GM15510 (cell line): Measurements from ENCODE around the gene TAS1R2.

Source experiments
- POLR2A ChIP-seq: IDR thresholded peaks from 3 replicates; pipeline ENCODE4 v1.6.1; 2011; ENCODE audit warnings: borderline replicate concordance; ENCODE audit not compliant: insufficient read length; ENCODE audit errors: extremely low read depth

Gene TAS1R2

DNA sequence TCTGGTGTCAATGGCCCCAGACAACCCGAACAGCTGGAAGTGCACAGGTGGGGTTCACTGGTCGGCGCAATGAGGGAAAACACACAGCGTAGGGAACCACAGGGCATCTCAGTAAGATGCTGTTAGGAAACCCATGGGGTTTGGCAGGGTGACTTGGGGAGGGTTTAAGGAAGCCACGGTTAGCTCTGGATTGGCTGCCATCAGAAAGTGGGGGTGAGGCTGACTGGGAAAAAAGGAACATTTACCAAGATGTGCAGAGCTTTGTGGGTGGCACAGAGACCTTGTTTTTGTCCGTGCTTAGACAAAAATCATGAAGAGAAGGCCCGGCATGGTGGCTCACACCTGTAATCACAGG is 31.9 kb upstream of the TAS1R2 start:
- TF ChIP-seq POLR2A: no peak

DNA sequence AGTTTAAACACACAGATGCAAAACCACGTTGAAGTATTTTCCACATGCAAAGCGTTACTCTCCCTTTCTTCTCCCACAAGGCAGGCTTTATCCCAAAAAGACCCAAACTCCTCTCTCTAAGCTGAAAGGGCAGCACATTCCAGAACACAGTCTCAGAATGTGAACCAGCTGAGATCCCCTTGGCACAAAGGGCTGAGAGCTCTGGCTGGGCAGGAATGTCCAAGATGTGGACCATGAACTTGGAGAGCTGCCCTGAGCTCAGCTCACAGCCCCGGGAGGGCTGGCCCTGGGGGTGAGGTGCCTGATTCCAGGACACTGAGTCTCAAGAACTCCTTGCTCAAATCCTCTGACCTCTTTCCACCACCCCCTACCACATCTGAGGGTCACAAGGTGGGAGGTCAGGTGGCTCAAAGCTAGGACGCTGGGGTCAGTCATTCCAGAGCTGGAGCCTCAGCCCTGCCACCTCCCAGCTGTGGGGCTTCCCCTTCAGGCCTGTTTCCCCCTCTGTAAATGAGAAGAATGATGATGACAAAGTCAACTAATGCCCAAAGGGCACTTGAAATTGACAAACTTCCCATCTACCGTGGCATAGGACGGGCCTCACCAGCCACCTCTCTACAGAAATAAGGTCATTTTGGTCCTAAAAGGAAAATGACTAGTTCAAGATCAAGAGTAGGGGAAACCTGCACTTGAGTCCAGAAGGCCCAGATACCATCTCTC is 31.4 kb upstream of the TAS1R2 start:
- TF ChIP-seq POLR2A: no peak

DNA sequence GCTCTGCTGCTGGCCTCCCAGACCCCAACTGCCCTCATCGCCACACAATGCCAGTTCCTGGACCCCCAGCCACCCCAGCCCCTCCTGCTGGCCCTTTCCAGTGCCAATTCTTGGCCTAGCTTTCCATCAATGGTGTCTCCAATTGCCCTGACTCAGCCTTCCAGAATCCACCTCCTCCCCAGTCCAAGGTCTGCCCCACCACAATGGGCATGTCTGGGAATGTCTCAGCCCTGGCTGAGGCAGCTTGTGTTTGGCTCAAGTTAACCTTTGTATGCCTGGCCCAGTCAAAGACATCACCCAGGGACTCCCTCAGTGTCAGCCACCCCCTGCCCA is 26.5 kb upstream of the TAS1R2 start:
- TF ChIP-seq POLR2A: no peak

DNA sequence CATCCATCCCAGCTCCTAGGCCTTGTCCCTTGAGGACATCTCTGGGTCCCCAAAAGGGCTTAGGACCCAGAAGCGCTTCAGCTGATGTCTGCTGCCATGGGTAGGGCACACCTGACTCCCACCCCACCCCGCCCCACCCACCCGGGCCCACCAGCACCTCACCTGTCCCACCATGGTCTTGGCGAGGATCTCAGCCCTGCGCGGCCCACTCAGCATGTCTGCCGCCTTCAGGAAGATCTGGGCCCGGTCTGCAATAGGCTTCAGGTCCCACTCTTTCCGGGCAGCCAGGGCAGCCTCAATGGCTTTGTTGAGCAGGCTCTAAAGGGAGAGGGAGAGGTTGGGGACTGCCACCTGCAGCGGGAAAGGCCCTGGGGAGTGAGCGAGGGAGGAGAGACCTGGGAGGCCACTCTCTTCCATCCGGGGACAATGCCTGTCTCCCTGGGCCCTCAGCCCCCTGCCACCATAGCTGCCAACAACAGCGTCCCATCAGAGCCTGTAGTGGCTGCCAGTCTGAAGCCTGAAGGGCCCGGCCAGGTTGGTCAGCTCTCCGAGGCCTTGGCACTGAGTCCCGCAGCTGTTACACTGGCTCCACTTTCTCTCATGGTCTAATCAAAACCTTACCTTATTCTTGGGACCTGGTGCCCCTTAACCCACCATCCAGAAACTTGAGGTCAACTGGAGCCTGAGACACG is 26.0 kb upstream of the TAS1R2 start:
- TF ChIP-seq POLR2A: no peak

DNA sequence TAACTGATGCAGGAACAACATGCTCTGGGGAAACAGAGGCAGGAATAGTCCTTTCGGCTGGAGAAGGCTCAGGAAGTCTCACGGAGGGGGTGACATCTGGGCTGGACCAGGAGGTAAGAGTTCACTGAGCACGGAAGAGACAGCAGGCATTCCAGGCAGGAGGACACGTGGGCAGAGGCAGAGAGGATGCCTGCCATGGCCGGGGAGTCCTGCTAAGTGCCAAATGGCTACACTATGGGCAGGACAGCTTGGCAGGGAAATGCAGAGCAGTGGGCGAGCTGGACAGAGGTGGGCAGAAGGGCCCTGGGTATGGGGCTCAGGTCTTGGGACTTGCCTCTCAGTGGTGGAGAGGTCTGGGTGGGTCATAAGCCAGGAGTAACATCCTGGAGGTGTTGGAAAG is 25.3 kb upstream of the TAS1R2 start:
- no peak for TF ChIP-seq POLR2A

DNA sequence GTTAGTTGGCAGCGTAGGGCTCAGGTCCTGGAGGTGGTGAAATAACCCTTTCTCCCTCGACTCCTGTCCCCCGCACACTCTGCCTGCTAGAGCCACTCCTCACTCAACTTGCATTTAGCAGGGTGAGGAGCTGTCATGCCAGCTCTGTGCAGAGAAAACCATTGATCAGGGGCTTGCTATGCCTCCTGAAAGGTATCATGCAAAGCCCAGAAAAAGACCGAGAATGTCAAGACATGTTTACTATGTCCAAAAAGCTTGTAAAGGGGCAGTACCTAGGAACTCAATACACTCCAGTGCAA is 24.9 kb upstream of the TAS1R2 start:
- no peak for TF ChIP-seq POLR2A

DNA sequence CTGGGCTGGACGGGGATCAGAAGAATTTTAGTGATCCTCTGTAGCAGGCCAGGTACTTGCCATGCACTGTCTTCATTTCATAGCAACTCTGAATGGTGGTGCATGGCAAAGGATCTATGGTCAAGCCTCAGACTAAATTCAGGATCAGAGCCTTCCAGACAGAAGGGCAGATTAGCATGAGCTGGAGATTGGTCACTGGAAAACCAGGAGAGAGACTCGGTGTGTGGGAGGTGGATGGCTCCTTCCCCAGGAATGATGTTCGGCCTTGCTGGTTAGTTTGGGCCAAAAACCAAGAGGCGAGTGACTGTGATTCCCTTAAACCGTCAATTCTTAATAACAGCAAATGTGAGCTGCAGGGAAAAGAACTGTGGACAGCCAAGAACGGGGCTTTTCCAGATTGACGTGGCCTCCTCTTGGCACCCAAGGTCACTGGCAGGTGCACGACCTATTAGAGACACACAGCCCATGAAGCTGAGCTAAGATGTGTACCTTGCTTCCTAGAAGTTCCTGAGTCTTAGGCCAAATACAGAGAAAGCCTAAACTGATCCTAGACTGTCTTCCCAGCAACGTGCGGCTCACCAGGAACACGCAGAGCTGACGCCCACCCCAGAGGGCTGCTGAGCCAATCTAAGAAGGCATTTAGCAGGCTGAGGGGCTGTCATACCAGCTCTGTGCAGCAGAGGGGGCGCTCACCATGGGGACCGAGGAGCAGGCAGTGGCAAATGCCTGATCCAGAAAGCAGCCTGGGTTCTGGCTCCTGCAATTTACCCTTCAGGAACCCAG is 24.4 kb upstream of the TAS1R2 start:
- no peak for TF ChIP-seq POLR2A

DNA sequence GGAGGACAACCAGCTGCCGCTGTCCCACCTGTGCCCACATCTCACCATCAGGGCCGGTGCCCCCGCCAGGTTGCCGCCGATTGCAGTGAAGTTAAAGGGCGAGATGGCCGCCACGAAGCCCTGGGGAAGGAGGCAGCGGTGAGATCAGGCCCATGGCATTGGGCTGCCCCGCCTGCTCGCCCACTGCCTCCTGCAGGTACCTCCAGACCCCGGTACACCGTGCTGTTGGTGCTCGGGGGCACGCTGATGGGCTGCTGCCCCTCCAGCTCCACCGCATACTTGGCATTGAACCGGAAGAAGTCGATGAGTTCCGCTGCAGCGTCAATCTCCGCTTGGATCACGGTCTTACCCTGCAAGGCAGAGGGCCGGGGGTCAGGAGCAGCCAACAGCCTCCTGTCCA is 23.6 kb upstream of the TAS1R2 start:
- TF ChIP-seq POLR2A: no peak

DNA sequence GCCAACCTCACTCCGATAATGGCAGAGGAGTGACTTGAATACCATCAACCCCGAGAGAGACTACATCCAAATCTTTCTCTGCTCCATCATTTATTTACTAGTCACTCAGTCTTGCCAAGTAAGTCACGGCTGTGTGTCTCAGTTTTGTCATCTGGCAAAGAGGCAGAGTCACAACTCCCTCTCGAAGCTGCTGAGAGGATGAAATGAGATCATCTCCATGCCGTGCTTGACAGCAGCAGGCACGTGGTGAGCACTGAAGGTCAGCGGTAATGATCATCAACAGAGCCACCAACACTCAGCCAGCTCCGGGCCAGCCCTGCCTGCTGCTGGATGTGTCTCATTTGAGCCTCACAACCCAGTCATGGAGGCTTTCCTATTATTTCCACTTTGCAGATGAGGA is 23.0 kb upstream of the TAS1R2 start:
- no peak for TF ChIP-seq POLR2A

DNA sequence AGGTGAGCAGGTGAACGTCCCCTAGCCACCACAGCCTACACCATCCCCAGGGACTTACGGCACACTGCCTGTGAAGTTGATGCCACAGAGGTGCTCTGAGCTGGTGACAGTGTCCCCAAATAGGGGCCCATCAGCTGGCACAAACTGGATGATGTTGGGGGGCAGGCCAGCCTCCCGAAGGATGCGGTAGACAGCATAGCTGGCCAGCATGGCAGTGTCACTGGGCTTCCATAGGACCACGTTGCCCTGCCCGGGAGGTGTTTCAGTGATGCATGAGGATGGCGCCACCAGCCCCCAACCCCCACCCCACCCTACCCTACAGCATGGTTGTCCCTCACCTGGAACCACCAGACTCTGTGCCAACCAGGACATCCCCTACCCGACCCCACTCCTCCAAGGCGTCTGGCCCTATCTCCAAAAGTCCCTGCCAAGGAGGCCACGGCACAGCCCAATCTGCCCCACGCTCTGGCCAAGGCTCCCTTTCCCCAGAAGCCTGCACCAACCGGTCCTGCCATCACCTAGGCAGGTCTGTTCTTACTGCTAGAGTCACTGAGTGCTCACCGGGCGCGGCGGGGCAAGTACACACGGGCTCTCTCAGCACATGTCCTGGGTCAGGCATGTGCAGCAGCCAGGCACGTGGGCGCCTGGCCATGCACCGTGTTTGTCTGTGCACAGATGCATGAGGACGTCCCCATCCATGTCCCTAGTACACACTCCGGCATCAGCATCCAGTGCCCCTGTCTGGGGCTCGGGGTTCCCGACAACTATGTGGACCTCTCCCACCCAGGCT is 22.4 kb upstream of the TAS1R2 start:
- no peak for TF ChIP-seq POLR2A

DNA sequence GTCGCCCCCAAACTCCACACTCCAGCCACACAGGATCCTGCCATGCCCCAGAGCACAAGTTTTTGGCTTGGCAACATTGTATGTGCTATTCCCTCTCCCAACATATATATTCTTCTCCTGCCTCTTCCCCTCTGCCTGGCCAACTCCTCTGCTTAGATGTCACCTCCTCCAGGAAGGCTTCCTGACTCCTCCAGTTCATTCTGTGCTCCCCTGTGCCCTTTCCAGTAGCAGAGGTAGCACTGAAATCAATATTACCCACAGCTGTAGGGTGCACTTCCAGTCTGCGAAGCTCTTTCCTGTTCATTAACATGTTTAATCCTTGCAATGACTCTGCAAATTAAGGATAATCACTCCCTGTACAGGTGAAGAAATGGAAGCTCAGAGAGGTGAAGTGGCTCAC is 21.7 kb upstream of the TAS1R2 start:
- no peak for TF ChIP-seq POLR2A

DNA sequence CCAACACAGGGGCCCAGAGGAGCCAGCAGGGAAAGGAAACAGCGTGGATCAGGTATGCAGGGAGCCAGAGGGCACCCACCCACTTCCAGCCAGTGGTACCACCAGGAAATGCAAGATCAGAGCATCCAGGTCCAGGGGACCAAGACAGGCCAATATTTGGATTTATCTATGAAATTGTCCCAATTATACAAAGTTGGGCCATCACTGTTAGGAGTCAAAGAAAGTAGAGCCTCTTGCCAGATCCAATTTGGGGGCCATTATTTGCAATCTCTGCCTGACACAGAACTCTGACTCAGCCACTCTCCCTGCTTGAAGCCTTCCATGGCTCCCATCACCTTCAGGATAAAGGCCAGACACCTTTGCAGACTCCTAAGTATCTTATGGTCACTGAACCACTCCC is 21.1 kb upstream of the TAS1R2 start:
- TF ChIP-seq POLR2A: no peak

DNA sequence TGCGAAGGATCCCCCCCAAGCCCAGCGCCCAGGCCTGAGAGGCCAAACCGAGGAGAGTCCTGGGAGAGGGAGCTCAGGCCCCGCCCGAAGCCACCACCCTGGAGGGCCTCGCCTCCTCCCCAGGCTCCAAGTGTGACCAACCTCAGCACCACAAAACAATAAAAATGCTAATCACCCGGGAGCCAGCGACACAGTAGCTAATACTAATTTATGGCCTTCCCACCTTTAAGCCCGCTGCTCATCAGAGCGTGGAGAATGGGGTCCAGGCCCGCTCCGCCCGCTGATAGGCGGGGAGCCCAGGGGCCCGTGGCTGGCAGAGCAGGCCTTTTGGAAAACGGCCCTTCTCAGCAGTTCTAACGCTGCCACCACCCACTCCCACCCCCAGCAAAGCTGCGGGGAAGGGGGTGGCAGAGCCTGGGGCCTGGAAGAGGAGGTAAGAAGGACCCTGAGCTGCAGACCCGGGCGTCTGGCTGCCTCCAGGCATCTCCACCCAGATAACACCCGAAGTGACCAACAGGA is 20.4 kb upstream of the TAS1R2 start:
- TF ChIP-seq POLR2A: no peak

DNA sequence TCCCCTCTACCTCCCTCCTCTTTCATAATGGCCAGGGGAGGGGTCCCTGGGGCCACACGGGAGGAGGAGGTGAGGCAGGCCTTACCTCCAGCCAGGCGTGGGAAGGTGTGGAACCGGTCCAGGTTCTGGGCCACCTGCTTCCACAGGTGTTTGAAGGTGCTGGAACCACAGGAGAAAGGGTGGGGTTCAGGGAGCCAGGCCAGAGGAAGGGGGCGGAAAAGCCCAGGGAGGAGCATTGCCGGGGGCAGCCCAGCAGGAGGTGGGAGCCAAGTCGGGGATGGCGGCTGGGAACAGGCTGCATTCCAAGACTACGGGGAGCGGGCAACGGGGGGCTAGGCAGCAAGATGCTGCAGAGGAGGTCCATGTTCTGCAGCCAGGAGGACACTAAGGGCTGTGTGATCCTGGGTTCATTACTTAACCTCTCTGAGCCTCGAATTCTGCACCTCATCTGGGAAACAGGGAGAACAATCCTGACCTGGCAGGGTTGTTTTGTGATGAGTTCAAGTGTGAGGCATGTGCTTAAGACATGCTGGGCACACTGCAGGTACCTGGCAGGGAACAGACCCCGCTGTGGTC is 19.8 kb upstream of the TAS1R2 start:
- no peak for TF ChIP-seq POLR2A

DNA sequence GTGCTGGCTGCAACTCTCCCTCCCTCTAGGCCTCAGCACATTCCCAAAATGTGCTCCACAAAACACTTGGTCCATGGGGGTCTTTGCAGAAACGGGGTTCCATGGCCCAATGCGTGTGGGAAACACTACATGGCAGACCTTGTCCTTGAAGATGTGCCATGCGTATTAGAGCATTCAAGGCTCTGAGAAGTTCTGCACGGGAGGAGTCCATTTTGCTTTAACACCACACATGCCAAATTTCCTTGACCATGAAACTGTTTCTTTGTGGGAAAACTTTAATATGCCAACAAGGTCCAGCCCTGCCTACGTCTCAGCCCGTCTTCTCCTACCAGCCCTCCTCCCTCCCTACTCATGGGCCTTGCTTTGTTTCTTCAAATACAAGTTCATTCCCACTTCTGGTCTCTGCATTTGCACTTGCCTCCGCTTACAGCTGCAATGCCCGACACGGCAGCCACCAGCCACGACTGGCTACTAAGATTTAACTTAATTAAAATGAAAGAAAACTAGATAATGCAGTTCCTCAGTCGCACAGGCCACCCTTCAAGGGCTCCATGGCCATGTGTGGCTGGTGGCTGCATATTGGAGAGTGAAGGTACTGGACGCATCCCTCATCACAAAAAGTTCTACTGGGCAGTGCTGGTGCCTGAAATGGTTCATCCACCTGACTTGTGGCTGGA is 19.2 kb upstream of the TAS1R2 start:
- TF ChIP-seq POLR2A: no peak

DNA sequence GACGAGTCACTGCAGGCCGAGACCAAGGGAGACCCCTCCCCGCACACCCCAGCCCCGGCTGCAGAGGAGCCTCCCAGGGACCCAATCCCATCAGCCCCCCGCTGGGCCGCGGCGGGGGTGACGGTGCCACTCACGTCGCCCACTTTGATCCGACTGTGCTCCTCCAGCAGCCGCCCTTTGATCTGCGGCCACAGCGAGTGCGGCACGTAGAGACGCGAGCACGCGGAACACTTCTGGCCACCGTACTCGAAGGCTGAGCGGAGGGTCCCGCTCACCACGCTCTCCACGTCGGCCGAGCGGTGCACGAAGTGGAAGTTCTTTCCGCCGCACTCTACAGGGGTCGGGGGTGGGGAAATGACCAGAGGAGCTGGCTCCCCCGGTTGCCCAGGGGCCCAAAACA is 17.8 kb upstream of the TAS1R2 start:
- TF ChIP-seq POLR2A: no peak
